Hematopoietic multipotent progenitor cell treated with erythropoietin and hydrocortisone succinate and interleukin-3 and kit ligand, for 6 days (in vitro differentiated cells): ENCODE data around the gene SOAT2.

Experiments
- DNase-seq: peaks from one replicate; pipeline ENCODE4 v3.0.0-alpha.2; 2015

The SOAT2 gene

GRCh38 chr12:53102883-53103807 lies at the start of gene SOAT2:
Gene SOAT2 (plus strand): TSS chr12:53103486. CDS start chr12:53103578, 92 bp downstream.
- DNase-seq, result no peak

GRCh38 chr12:53054112-53054878 lies 49.0 kb upstream of the SOAT2 start:
- peak; percentile 98 for DNase-seq

GRCh38 chr12:53055471-53056266 lies 47.6 kb upstream of the SOAT2 start:
- no peak for DNase-seq

GRCh38 chr12:53056296-53056695 lies 47.0 kb upstream of the SOAT2 start:
- no peak for DNase-seq

- DNase-seq, result no peak
Measured at GRCh38 chr12:53056901-53057300, 46.4 kb upstream of the SOAT2 start.

GRCh38 chr12:53057816-53058500 lies 45.3 kb upstream of the SOAT2 start:
- DNase-seq, result no peak

GRCh38 chr12:53058674-53059433 lies 44.4 kb upstream of the SOAT2 start:
- no peak for DNase-seq

- no peak for DNase-seq
Measured at GRCh38 chr12:53059434-53060063, 43.7 kb upstream of the SOAT2 start.

- DNase-seq, result no peak
Measured at GRCh38 chr12:53060064-53060720, 43.1 kb upstream of the SOAT2 start.

GRCh38 chr12:53060721-53061276 lies 42.5 kb upstream of the SOAT2 start:
- no peak for DNase-seq

- no peak for DNase-seq
Measured at GRCh38 chr12:53061404-53062010, 41.8 kb upstream of the SOAT2 start.

GRCh38 chr12:53062011-53062961 lies 41.0 kb upstream of the SOAT2 start:
- DNase-seq, result no peak

GRCh38 chr12:53062977-53063707 lies 40.1 kb upstream of the SOAT2 start:
- DNase-seq, result no peak

- no peak for DNase-seq
Measured at GRCh38 chr12:53063708-53064612, 39.3 kb upstream of the SOAT2 start.

GRCh38 chr12:53064613-53065436 lies 38.5 kb upstream of the SOAT2 start:
- no peak for DNase-seq

GRCh38 chr12:53065470-53065869 lies 37.8 kb upstream of the SOAT2 start:
- DNase-seq, result no peak
